ENCODE measurements around the gene GTPBP4. TPM values are rescaled to one million over a fixed set of nuclear protein-coding genes. Genes with fewer than 3 reads are reported as not detected.
"Not testable (repeated sequence)": the region's sequence is repeated elsewhere in the genome, so short reads cannot be mapped to it uniquely, and the experiment has no call there.

Gene GTPBP4
- total RNA-seq, 2 donors from 2014 or later, result 25.0 to 37.7 TPM

DNA sequence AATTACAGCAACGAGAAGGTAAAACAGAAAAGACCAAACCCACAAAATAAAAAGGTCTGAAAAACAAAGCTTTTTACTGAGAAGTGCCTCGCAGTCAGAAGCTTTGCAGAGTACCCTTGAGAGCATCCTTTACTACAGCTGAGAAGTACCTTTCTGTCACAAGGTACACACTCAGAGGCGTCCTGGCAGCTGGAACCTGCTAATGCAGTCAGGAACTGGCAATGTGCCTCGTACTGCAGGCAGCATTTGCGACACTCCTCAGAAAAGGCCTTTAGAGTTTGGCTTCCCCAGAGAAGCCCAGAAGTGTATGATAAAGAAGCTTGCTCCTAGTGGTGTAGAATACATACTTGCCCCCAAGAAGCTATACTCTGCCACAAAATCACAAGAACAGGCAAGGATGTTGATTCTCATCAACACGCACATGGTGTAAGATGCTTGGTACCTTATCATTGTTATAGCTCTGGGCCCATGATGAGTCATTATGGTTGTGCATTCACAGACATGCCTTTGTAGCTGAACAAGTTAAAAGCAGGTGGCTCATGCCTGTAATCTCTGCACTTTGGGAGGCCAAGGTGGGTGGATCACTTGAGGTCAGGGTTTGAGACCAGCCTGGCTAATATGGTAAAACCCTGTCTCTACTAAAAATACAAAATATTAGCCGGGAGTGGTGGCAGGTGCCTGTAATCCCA, 2.0 kb upstream of the GTPBP4 start:
- intact Hi-C loops (cut with DNase I), result no loop called here
- ATAC-seq (no peak), DNase-seq (no peak)

DNA sequence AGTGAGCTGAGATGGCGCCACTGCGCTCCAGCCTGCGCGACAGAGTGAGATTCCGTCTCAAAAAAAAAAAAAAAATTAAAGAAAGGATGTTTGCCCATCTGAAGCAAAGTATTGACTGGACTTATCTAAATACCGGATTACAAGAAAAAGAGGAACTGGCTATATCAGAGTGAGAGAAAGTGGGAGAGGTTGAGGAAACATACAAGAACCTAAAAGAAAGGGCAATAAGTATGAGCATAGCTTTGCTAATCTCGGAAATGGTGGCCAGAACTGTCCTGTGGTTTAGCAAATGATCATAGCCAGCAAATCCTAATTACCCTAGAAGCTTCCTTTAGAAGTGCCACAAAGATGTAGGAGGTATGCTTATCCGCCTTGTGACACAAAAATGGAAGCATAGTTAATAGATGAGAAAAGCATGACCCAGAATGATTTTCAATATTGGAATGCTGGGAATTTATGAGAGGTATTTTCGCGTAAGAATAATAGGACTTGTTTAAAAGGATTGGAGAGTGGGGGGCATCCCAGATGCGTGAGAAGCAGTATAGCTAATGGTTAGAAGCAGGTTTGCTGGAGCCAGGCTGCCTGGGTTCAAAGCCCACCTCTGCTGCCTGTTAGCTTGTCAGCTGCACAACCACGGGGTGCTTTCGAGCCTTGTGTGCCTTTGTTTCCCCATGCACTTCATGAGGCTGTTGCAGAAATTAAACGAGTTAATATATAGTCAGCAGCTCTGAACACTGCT, 1.2 kb upstream of the GTPBP4 start:
- no peak for ATAC-seq
- intact Hi-C loops (cut with DNase I), result no loop called here
- no peak for DNase-seq

DNA sequence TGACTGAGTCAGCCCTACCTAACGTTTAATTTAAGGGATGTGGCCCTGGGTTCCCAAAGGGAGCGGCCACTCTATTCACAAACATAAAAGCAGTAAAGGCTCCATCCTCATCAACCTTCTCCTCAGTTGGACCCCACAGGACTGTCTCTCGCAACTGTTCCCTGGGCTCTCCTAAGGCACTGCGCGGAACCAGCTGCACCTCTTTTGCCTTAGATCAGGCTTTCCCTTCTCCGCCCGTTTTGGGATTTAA, 689 bp upstream of the GTPBP4 start:
- no peak for DNase-seq
- ATAC-seq, result no peak
- intact Hi-C loops (cut with DNase I), result no loop called here

DNA sequence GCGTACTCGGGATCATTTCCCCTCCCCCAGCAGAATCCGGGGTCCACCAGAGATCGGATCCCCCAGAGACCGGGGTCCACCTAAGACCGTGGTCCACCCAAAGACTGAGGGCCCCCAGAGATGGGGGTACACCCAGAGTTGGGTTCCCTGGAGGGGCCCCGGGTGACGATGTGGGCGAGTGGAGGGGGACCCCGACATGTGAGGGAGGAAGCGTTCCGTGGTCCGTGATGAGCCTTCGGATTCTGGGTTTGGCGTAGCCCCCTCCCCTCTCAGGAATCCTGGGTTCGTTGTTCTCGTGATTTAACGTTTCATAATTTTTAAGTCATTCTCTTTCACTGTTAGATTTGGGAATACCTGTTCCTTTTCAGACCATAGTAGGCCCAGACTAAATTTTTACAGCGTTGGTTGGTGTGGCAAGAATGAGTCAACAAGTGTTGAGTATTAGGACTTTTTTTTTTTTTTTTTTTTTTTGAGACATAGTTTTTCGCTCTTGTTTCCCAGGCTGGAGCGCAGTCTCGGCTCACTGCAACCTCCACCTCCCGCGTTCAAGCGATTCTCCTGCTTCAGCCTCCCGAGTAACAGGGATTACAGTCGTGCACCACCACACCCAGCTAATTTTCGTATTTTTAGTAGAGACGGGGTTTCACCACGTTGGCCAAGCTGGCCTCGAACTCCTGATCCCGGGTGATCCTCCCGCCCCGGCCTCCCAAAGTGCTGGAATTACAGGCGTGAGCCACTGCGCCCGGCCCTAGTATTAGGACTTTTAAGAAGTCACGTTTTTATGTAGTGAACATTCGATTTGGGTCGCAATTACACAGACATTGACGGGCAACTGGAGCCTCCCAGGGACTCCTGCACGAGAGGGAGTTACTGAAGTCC, 672 bp downstream of the GTPBP4 start:
- DNase-seq, result no peak
- intact Hi-C loops (cut with DNase I), result no loop called here
- no peak for ATAC-seq

DNA sequence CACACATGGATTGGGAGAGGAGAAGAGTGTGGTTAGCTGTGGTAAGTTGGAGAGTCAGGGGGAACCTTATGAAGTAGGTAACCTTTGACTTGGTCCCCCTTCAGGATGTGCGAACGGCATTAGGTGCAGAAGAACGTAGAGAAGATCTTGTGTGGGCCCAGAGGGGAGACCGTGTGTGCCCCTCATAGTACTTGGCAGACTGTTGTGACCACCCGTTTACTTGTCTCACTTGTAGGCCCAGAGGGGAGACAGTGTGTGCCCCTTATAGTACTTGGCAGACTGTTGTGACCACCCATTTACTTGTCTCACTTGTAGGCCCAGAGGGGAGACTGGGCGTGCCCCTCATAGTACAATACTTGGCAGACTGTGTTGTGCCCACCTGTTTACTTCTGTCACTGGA, 2.6 kb downstream of the GTPBP4 start:
- ATAC-seq (no peak), DNase-seq (no peak)
- intact Hi-C loops (cut with DNase I), result loop anchor here in 1 of 2 donors (10.0 kb wide), 1 partner anchor 146 kb away; no protein-coding TSS in a partner anchor

DNA sequence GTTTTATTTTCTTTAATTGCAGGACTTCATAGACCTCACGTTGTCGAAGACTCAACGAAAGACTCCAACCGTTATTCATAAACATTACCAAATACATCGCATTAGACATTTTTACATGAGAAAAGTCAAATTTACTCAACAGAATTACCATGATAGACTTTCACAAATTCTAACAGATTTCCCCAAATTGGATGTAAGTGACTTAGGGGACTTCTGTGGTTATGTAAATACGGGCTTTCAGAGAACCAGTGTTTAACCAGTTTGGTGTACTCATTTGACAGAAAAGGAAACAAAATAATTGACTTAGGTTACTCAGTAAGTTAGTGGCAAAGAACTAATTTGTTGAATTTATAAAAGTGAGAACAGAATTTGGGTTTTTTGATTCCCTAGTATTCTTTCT, 4.2 kb downstream of the GTPBP4 start:
- intact Hi-C loops (cut with DNase I), result loop anchor here in 1 of 2 donors (10.0 kb wide), 1 partner anchor 148 kb away; no protein-coding TSS in a partner anchor
- ATAC-seq (no peak), DNase-seq (no peak)

DNA sequence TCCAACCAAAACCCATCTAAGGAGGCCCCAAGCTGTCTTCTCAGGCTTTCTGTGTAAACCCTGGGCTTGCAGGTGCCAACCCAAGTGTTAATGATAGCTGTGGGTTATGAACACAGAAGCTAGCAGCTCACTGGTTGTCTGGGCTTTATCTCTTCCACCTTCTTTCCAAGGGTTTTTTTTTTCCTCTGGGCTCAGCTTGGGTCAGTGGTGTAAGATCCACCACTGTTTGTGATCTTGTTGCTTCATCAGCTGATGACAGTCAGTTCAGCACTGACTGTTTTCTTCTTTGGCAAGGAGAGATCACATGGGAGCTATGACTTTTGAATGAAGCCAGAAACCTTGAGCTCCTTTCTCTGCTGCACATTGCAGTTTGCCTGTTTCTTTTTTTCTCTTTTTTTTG, 4.6 kb downstream of the GTPBP4 start:
- intact Hi-C loops (cut with DNase I), result loop anchor here in 1 of 2 donors (10.0 kb wide), 1 partner anchor 148 kb away; no protein-coding TSS in a partner anchor
- ATAC-seq (peak in 1 of 2 donors; percentile 14), DNase-seq (no peak)

DNA sequence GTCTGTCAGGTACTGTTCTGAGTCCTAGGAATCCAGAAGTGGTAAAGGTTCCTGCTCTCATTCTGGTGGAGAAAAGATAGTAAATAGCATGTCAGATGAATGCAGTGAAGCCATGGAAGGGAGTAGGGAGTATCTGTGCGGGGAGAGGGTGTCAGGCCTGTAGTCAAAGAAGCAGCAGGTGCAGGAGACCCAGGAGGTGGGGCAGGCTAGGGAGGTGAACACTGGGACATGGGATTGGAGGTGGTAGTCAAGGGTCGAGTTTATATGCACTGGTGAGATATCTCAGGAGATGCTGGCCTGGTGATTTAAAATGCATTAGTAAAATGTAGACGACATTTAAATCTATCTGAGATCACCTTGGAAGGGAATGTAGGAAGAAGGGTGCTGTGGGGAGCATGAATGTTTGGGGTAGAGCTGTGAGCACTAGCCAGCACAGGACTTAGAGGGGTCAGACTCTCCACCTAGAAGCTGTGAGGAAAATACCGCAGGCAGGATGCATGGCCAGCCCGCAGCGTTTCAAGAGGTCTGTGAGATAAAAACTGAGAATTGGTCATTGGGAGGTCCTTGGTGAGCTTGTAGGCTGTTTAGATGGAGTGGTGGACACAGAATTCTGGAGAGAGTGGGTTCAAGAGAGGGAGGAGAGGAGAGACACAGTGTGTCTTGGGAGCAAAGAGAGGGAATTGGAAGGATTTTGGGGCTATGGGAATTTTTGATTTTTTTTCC, 6.8 kb downstream of the GTPBP4 start:
- ATAC-seq (no peak), DNase-seq (no peak)
- intact Hi-C loops (cut with DNase I), result loop anchor here in 1 of 2 donors (10.0 kb wide), 1 partner anchor 150 kb away; no protein-coding TSS in a partner anchor

DNA sequence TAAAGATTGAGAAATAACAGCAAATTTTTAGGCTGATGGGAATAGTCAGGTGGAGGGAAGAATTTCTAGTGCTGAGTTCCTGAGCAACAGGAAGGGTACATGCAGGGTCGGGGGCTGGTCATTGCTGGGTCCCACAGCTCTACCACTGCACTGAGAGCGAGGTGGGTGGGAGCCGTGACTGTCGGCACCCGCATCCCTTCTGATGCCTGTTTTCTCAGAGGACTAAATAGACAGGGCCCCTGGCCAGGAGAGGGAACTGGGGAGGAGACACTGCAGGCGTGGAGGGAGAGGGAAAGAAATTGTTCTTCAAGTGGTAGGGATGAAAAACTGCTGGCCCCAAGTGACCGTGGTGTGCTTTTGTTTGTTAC, 7.3 kb downstream of the GTPBP4 start:
- intact Hi-C loops (cut with DNase I), result loop anchor here in 1 of 2 donors (10.0 kb wide), 1 partner anchor 151 kb away; no protein-coding TSS in a partner anchor

DNA sequence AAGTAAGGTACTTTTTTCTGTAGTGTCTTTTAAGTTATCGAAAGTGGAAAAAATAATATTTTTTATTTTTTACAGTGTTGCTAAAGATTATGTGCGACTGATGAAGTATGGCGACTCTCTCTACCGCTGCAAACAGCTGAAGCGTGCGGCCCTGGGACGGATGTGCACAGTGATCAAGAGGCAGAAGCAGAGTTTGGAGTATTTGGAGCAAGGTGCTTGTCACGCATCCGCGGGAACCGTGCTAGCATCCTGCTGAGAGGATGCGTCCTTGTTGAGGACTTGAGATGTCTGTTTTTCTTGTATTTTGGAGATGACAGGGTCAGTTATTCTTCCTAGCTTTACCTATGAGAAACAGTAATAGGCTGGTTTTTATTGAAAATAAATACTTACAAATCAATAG, 7.8 kb downstream of the GTPBP4 start:
- ATAC-seq (no peak), DNase-seq (no peak)
- intact Hi-C loops (cut with DNase I), result loop anchor here in 1 of 2 donors (10.0 kb wide), 1 partner anchor 151 kb away; no protein-coding TSS in a partner anchor

More for the DNA sequence above, 7.3 kb downstream of the GTPBP4 start:
- no peak for ATAC-seq
- DNase-seq, result no peak

DNA sequence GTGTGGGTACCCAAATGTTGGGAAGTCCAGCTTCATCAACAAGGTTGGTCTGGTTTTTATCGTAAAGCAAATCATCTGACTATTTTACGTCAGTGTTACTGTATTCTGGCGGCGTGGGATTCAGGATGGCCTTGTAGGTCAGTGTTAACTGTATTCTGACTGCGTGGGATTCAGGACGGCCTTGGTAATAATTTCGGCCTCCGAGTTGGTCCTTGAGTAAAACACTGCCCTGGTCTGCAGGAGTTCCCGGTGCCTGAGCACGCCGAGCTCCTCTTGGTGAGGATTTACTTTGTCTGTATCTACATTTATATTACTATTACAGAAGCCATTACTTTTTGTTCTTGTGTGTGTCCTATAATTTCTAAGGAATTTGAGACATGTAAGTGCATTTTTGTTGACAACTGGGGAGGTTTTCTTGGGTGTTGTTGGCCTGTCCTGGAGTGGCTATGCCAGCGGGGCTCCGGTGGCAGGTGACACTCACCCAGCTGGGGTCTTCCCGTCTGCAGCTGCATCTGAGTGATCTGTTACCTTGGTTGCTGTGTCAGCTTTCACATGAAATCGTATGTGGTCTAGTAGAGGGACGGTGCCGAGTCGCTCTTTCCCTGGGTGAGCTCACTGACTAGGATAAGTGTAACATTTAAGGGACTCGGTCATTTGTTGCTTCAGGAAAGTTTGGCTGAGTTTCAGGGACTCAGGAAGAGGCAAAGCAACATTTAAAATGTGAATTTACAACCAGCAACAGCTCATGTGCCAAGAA, 9.2 kb downstream of the GTPBP4 start:
- no peak for ATAC-seq
- DNase-seq, result no peak
- intact Hi-C loops (cut with DNase I), result loop anchor here in 1 of 2 donors (10.0 kb wide), 1 partner anchor 153 kb away; no protein-coding TSS in a partner anchor

DNA sequence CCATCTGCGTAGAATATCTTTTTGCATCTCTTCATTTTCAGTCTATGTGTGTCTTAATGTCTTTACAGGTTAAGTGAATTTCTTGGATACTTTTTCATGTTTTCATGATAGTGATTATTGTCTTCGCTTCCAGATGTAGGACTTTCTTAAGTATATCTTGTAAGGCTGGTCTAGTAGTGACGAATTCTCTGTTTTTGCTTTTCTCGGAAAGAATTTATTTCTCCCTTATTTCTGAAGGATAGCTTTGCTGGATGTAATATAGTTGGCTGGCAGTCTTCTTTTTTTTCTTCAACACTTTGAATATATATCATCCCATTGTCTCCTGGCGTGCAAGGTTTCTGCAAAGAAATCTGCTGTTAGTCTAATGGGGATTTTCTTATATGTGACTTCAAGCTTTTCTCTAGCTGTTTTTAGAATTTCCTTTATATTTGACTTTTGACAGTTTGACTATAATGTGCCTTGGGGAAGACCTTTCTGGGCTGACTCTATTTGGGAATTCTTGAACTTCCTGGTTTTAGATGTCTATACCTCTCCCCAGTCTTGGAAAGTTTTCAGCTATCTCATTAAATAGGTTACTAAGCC, 14.3 kb downstream of the GTPBP4 start:
- no peak for DNase-seq
- no peak for ATAC-seq
- intact Hi-C loops (cut with DNase I), result no loop called here

DNA sequence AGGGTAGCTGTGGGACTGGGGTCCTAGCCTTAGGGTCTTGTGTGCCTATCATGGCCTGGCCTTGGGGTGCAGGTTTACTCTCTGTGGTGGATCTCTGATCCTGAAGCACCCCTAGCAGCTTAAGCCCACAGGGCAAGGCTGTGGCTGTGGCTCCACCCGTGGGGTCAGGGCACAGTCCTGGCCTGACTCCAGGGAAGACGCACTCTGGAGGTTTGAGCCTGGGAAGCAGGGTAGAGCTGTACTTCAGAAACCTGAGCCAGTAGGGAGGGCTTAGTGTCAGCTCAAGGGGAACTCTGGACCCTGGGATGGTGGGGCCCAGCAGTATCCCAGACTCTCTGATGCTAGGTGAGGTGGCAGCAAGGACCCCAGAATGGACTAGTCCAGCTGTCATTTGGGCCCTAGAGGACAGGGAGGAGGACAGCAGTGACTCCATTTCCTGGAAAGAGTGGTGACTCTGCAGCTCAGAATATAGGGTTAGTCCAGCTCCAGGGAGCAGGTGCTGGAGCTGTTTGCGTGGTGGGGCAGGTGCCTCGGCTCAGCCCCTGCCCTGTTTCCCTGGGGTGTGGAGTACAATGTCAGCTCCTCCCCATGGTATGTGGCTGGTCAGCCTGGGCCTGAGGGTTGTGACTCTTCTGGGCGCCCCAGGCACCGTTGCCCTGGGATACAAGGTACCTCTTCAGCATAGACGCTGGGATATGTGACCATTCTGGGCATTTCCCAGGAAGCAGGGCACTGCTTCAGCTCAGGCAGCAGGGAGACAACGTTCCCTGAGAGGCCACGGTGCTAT, 15.8 kb downstream of the GTPBP4 start:
- intact Hi-C loops (cut with DNase I), result no loop called here
- peak; percentile 8 to 19 for ATAC-seq

DNA sequence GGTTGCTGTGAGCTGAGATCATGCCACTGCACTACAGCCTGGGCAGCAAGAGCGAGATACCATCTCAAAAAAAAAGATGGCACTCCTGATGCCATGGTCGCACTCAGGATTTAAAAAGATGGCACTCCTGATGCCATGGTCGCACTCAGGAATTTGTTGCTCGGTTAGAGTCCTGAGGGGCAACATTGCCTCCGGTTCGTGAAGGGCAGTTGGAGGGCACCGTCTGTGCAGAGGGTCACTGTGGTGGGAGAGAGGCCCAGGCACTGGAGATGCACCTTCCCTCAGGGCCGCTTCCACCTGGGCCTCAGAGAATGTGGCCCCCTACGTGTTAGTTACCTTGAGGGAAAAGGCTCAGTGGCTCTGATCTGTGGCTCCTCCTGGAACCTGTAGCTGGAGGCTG, 18.3 kb downstream of the GTPBP4 start:
- ATAC-seq (no peak), DNase-seq (no peak)
- intact Hi-C loops (cut with DNase I), result no loop called here

More for the DNA sequence above, 15.8 kb downstream of the GTPBP4 start:
- DNase-seq, result no peak

DNA sequence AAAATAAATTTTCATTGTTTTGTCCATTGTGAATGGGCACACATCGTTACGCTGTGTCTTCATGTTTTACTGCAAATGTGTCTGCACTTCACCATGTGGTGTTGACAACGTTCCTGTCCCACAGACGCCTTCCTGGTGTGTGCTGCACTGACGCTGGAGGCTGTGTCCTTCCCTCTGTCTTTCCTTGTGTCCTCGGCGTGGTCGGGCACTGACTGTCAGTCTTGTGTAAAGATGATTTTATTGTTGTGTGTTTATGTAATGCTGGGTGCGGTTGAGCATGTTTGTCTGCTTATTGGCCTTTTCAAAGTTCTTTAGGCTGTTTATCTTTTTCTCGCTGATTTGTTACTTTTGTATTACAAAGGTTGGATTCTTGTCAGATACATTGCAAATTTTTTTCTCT, 19.3 kb downstream of the GTPBP4 start:
- no peak for ATAC-seq
- intact Hi-C loops (cut with DNase I), result no loop called here
- no peak for DNase-seq

DNA sequence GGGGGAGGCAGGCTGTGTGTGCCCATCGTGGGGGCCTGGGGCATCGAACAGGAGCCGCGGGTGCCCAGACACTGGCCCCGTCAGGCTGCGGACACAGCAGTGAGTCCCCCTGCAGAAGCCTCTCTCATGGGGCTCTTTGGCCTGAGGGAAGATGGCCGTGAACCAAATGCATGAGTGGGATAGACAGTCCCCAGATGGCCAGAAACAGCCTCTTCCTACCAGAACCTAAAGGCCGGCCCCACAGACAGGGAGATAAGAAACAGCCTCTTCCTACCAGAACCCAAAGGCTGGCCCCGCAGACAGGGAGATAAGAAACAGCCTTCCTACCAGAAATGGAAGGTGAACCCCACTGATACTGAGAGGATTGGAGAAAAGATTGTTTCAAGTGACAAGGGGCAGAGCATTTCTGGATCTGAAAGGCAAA, 20.8 kb downstream of the GTPBP4 start:
- DNase-seq (no peak), ATAC-seq (no peak)
- intact Hi-C loops (cut with DNase I), result no loop called here

DNA sequence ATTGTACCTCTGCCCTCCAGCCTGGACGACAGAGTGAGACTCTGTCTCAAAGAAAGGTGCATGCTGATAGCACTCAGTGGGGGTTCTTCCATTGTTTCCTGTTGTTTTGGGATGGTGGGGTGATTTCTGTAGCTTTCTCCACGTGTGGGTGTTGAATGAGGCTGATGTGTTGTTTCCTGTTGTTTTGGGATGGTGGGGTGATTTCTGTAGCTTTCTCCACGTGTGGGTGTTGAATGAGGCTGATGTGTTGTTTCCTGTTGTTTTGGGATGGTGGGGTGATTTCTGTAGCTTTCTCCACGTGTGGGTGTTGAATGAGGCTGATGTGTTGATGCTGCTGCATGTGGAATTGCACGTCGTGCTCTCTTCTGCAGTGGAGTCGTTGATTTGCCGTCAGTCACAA, 21.7 kb downstream of the GTPBP4 start:
- intact Hi-C loops (cut with DNase I); DNase-seq; ATAC-seq: not testable (repeated sequence)
